DND-41 (cell line): Measurements from ENCODE around the gene ATXN1.

Experiments
- ATAC-seq: fragments of 200-7000 bp; cut with Tn5 transposase; 3 replicates; pipeline ENCODE4 v1.9.1; 2021; ENCODE audit warnings: low read depth; ENCODE audit not compliant: insufficient read depth
- DNase-seq: peaks from one replicate; pipeline ENCODE4 v3.0.0-alpha.2; 2020
- H2AFZ ChIP-seq: 2 replicates; pipeline ENCODE4 v1.6.0; 2012; ENCODE audit warnings: low read depth, low read length
- H3K27ac ChIP-seq: 2 replicates; pipeline ENCODE4 v1.5.1; 2012; ENCODE audit warnings: low read length, inconsistent platforms
- H3K27me3 ChIP-seq: fragments of 200-600 bp; sonication (generic); 2 replicates; pipeline ENCODE4 v1.6.0; 2012; ENCODE audit warnings: low read length, mild to moderate bottlenecking, inconsistent platforms; ENCODE audit not compliant: insufficient read depth, poor library complexity
- H3K36me3 ChIP-seq: 2 replicates; pipeline ENCODE4 v1.5.1; 2012; ENCODE audit warnings: low read length, inconsistent platforms; ENCODE audit not compliant: insufficient read depth
- H3K4me1 ChIP-seq: 2 replicates; pipeline ENCODE4 v1.5.1; 2012; ENCODE audit warnings: mild to moderate bottlenecking, low read length; ENCODE audit not compliant: insufficient read depth
- H3K4me2 ChIP-seq: 2 replicates; pipeline ENCODE4 v1.6.0; 2012; ENCODE audit warnings: mild to moderate bottlenecking, moderate library complexity, low read length, inconsistent platforms; ENCODE audit not compliant: insufficient read depth
- H3K4me3 ChIP-seq, 2 experiments: fragments of 200-600 bp in 1 of 2; shearing (Covaris generic) in 1 of 2; 2 replicates each; pipeline ENCODE4 v1.5.1; 2012 to 2016; ENCODE audit warnings: inconsistent platforms in 2 of 2, low read length in 2 of 2, mild to moderate bottlenecking in 2 of 2, low read depth in 1 of 2, moderate library complexity in 1 of 2
- H3K79me2 ChIP-seq: 2 replicates; pipeline ENCODE4 v1.6.0; 2012; ENCODE audit warnings: low read length, inconsistent platforms; ENCODE audit not compliant: insufficient read depth
- H3K9ac ChIP-seq: 2 replicates; pipeline ENCODE4 v1.6.0; 2012; ENCODE audit warnings: low read depth, mild to moderate bottlenecking, inconsistent platforms, low read length, moderate library complexity
- H3K9me3 ChIP-seq: 2 replicates; pipeline ENCODE4 v1.5.1; 2012; ENCODE audit warnings: low read length, moderate library complexity, mild to moderate bottlenecking, inconsistent platforms; ENCODE audit not compliant: insufficient read depth, severe bottlenecking
- H4K20me1 ChIP-seq: 2 replicates; pipeline ENCODE4 v1.6.0; 2012; ENCODE audit warnings: low read length; ENCODE audit not compliant: insufficient read depth
- EZH2 ChIP-seq: IDR thresholded peaks from 3 replicates; pipeline ENCODE4 v1.6.1; 2012; ENCODE audit warnings: borderline replicate concordance, low read depth, mild to moderate bottlenecking, moderate library complexity, low read length, inconsistent platforms; ENCODE audit not compliant: severe bottlenecking
- TF ChIP-seq, protein P1 (sequence below): IDR thresholded peaks from 2 replicates; pipeline ENCODE4 v1.5.1; 2012; ENCODE audit warnings: borderline replicate concordance, low read length, moderate library complexity, mild to moderate bottlenecking; ENCODE audit not compliant: poor library complexity, severe bottlenecking; ENCODE audit errors: extremely low read depth

Gene ATXN1

DNA sequence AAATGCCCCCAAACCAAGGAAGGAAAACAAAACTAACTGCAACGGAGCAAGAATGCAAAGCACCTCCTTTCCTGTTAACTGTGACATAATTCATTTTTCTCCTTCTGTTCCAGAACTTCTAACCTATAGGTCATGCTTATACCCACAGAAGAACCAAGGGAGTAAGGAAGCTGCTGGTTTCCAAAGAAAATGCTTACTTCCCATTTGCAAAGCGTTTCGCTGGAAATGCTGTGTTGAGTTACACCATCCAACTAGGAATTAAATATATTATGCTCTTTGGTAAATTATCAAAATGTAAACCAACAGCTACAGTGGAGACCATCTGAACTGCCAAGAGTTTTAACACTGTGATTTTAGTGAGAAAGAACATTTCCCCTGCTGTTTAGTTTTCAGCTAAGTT, 42.9 kb downstream of the ATXN1 start:
- Histone ChIP-seq H3K79me2 (no peaks in the 10 kb centered on the region), H3K27me3 (no peaks in the 10 kb centered on the region), H3K4me1 (no peaks in the 10 kb centered on the region), H3K36me3 (no peaks in the 10 kb centered on the region), H2AFZ (no peak overlapping the region), H3K27ac (no peak overlapping the region), H3K9ac (no peak overlapping the region), H3K4me2 (no peak overlapping the region), H4K20me1 (no peaks in the 10 kb centered on the region), H3K9me3 (no peaks in the 10 kb centered on the region), H3K4me3 (no peak overlapping the region)
- ATAC-seq (no peak), DNase-seq (no peak)
- no peak for TF ChIP-seq EZH2
- TF ChIP-seq, protein P1, sequence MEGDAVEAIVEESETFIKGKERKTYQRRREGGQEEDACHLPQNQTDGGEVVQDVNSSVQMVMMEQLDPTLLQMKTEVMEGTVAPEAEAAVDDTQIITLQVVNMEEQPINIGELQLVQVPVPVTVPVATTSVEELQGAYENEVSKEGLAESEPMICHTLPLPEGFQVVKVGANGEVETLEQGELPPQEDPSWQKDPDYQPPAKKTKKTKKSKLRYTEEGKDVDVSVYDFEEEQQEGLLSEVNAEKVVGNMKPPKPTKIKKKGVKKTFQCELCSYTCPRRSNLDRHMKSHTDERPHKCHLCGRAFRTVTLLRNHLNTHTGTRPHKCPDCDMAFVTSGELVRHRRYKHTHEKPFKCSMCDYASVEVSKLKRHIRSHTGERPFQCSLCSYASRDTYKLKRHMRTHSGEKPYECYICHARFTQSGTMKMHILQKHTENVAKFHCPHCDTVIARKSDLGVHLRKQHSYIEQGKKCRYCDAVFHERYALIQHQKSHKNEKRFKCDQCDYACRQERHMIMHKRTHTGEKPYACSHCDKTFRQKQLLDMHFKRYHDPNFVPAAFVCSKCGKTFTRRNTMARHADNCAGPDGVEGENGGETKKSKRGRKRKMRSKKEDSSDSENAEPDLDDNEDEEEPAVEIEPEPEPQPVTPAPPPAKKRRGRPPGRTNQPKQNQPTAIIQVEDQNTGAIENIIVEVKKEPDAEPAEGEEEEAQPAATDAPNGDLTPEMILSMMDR = no peak

DNA sequence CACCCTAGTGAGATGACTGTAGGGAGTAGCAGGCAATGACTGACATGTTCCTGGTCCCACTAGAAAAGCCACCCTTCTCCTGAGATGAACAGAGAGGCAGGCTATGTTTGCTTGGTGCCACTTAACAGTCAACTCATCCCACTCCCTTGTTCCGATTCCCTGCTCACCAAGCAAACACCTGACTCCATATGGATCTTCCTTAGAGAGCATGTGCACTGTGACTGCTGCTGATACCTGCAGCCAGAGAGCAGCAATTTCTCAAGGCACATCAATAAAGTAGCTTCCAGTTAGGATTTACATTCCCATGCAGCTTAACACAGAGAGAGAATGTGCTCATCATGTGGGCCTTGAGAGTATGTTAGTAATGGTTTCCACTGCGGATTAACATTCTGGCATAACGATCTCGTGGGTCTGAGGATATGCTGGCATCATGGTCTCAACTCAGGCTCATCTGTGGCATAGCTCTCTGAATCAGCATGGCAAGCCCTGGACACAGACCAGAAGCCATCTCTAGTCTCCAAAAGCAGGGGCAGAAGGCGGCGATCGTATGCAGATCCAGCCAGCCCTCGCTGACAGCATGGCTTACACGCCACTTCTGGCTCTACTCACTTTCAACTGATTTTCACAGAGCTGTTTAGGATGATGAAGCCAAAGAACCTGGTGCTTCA, 43.9 kb downstream of the ATXN1 start:
- Histone ChIP-seq H3K79me2 (no peaks in the 10 kb centered on the region), H3K9ac (no peak overlapping the region), H2AFZ (no peak overlapping the region), H4K20me1 (no peaks in the 10 kb centered on the region), H3K36me3 (no peaks in the 10 kb centered on the region), H3K9me3 (no peaks in the 10 kb centered on the region), H3K4me1 (no peaks in the 10 kb centered on the region), H3K27ac (no peak overlapping the region), H3K4me3 (no peak overlapping the region), H3K4me2 (no peak overlapping the region), H3K27me3 (no peaks in the 10 kb centered on the region)
- no peak for DNase-seq
- TF ChIP-seq EZH2 = no peak
- TF ChIP-seq, protein P1 = no peak
- ATAC-seq = no peak

- H4K20me1 ChIP-seq = no peaks in the 10 kb centered on the region
- H3K27me3 ChIP-seq = no peaks in the 10 kb centered on the region
- no peaks in the 10 kb centered on the region for H3K36me3 ChIP-seq
- no peak overlapping the region for H3K9ac ChIP-seq
- H3K27ac ChIP-seq = no peak overlapping the region
- no peak overlapping the region for H3K4me3 ChIP-seq
- no peaks in the 10 kb centered on the region for H3K79me2 ChIP-seq
- H2AFZ ChIP-seq = no peak overlapping the region
- DNase-seq = no peak
- H3K4me2 ChIP-seq = no peak overlapping the region
- no peak for ATAC-seq
- TF ChIP-seq, protein P1 = no peak
- no peak for TF ChIP-seq EZH2
- no peaks in the 10 kb centered on the region for H3K4me1 ChIP-seq
- no peaks in the 10 kb centered on the region for H3K9me3 ChIP-seq
These were observed 44.9 kb downstream of the ATXN1 start for GRCh38 chr6:16716321-16716858.
